Cardiac septum (tissue), 1 donor: ENCODE data around the gene MSX2. TPM values are rescaled to one million over a fixed set of nuclear protein-coding genes. Genes with fewer than 3 reads are reported as not detected.

Experiments used
- DNase-seq: peaks from one replicate; pipeline ENCODE4 v3.0.0-alpha.2; 2020; ENCODE audit warnings: low spot score
- intact Hi-C: fragments of 100-400 bp; cut with DNase I; formaldehyde crosslinking; loops from one replicate; pipeline ENCODE4 v1.14.0; 2022
- total RNA-seq: library from RNA; stranded (reverse); fragmentation: NEBNext Ultra II Directional; extraction: Animal tissue kit (Norgen Biotek cat#: 25700); gene quantifications from one replicate; pipeline ENCODE4 v1.2.1, GENCODE V29; 2021
- donor health status: DM: no; HTN: no; CAD: no.

Gene MSX2
- total RNA-seq, 1 donor from 2014 or later = 2.1 TPM

- DNase-seq = no peak
- intact Hi-C loops = no loop called here
These were observed 8.6 kb upstream of the MSX2 start for GRCh38 chr5:174715804-174716203.

GRCh38 chr5:174717826-174718455 is 6.4 kb upstream of the MSX2 start:
- DNase-seq = no peak
- intact Hi-C loops = no loop called here

- no peak for DNase-seq
- intact Hi-C loops = no loop called here
These were observed 5.3 kb upstream of the MSX2 start for GRCh38 chr5:174718880-174719610.

- no peak for DNase-seq
- intact Hi-C loops = no loop called here
These were observed 4.4 kb upstream of the MSX2 start for GRCh38 chr5:174719793-174720611.

DNA sequence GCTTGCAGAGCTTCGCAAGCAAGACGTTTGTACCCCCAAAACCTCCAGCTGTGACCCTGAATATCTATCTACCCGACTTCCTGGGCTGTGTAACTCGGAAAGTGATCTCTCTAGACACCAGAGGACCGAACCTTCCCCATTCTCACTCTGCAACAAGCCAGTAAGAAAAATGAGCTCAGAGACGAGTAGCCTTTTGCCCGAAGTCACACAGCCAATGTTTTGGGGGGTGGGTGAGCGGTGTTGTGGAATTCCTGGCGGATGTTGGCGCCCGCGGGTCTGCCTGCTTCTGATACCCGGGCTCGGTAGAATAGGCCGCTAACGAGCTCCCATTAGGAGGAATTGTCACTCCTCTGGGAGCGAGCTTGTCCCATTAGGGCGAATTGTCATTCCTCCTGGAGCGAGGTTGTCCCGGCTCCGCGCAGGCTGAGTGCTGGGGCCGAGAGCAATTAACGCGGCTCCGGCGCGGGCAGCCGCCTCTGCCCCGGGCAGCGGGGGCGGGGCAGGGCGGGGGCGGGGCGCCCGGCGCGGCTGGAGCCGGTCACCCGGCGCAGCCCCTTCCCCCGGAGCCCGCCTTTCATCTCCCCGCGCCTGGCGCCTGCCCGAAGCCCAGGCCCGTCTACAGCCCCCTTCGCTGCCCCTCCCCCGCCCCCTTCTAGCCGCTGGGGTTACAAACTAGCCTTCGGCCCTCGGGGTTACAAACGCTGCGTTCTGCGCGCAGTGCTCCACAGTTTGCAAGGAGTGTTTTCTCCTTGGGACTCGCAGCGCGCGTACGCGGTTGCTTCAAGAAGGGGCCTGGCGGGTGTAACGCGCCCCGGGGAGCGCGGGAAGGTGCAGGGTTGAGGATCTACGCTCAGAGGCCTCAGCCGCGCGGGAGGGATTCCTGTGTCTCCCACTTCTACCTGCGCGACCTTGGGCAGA is 3.5 kb upstream of the MSX2 start:
- intact Hi-C loops = no loop called here
- DNase-seq = no peak

DNA sequence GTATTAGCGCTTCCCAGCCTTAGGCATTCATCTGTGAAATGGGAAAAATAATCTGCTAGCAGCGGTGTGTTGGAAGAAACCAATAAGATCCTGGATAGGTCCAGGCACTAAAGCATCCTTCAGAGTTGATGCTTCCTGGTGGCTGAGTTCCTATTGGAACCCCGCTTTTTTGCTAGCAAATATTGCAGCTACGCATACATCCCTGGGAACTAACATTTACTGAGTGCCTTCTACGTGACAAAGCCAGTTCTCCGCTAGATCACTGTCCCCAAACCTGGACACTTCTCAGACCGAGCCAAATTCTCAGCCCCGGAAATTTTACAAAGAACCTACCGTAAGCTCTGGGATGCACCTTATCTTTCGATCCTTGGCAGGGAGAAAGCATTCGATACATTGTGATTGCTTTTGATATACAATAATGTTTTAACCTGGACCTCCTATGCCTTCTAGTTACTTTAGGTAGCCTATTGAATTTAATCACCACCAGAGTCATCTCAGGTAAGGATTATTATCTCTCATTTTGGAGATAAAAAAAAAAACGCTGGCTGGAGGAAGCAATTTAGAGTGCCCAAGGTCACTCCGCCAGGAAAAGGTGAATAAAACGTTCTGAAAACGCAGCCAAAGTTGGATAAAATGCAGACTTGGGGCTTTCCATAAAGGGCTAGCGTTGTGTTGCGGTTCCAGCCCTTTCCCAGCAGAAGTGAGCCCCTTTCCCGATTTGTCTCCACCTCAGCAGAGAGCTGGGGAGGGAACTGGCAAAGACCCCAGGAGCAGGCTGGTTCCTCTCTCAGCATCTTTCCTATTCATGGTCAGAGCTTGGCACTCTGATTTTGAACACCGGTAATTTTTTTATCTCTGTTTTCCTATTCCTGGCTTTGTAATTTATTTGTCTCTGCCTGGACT is 2.6 kb upstream of the MSX2 start:
- intact Hi-C loops = no loop called here
- DNase-seq = no peak

GRCh38 chr5:174722500-174722899 is 1.9 kb upstream of the MSX2 start:
- DNase-seq = no peak
- intact Hi-C loops = no loop called here

DNA sequence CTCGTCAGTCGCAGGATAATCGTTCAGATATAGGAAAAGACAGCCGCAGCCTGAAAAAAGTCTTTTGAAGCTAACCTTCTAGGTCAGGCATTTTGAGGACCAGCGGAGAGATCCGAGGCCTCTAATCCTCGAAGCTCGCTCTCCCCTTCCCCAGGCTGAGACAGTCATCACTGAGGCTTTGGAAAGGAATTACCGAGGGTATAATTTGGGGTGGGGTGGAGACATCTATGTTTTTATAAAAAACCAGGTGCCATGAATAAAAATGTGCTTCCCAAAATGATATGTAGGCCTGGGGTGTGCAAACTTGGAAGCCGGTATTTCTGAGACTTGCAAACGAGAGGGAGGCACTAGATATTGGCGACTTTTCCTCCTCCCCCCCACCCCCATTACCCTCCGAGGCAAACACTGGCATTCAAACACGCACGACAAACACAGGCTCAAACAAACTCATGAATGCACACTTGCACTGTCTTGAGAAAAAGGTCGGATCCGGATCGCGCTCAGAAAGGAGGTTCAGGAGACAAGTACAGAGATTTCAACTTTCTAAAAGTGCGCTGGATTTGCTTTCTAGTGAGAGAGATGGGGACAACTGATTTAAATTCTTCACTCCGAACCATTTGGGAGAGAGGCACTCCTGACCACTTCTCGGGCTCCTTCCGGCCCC is 935 bp upstream of the MSX2 start:
- intact Hi-C loops = no loop called here
- DNase-seq = no peak

GRCh38 chr5:174723979-174724483 is 351 bp upstream of the MSX2 start:
- no peak for DNase-seq
- intact Hi-C loops = no loop called here

DNA sequence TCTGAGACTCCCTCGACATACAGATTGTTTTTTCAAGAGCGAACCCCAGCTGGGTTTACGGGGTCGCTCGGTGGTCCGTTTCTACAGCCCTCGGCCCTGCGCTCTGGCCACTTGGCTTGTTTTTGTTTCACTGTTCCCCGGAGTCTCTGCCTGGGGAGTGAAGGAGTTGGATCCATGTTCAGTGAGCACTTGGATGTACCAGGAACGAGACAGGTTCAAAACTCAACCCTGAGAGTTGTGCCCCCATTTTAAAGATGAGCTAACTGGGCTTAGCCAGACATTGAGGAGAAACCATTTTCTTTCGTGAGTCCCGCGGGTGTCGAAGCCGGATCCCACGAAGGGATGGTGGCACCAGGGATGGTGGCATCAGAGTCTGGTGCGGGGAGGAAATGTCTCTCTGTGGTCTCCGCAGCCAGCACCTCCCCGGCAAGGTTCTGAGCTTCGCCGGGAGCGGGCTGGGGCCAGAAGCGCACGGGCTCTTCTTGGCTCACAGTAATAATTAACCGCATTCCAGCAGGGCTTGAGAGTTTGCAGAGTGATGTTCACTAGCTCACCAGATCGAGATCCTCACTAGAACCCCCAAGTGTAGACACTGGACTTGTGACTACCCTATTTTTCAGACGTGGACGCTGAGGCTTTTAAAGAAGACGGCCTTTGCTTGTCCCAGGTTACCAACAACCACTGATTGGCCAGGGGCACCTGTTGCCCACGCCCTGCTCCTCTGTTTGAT is 1.0 kb downstream of the MSX2 start:
- no peak for DNase-seq
- intact Hi-C loops = no loop called here

DNA sequence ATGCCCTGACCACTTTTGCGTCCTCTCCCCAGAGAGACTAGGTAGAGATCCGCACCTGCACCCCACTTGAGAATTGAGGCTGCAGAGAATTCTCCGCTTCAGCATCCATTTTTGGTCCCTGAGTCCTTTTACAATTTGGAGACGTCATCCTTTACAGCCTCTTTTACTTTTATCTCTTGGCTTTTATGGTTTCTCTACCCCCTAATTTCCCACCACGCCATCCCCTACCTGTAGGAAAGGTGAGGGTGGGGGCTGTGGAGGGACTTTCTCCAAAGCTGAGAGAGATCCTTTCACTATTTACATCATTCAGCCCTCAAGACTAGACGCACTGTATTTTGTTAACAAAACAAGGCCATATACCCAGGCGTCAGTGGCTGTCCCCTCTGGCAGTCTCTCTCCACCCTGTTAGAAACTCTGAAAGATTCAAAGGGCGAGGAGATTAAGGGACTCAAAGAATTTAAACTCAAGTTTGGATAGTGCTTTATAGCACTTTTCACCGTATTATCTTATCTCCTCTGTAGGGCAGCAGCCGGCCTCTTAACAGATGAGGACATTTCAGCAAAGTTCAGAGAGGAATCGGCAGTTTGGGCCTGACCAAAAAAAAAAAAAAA is 1.7 kb downstream of the MSX2 start:
- intact Hi-C loops = no loop called here
- no peak for DNase-seq

DNA sequence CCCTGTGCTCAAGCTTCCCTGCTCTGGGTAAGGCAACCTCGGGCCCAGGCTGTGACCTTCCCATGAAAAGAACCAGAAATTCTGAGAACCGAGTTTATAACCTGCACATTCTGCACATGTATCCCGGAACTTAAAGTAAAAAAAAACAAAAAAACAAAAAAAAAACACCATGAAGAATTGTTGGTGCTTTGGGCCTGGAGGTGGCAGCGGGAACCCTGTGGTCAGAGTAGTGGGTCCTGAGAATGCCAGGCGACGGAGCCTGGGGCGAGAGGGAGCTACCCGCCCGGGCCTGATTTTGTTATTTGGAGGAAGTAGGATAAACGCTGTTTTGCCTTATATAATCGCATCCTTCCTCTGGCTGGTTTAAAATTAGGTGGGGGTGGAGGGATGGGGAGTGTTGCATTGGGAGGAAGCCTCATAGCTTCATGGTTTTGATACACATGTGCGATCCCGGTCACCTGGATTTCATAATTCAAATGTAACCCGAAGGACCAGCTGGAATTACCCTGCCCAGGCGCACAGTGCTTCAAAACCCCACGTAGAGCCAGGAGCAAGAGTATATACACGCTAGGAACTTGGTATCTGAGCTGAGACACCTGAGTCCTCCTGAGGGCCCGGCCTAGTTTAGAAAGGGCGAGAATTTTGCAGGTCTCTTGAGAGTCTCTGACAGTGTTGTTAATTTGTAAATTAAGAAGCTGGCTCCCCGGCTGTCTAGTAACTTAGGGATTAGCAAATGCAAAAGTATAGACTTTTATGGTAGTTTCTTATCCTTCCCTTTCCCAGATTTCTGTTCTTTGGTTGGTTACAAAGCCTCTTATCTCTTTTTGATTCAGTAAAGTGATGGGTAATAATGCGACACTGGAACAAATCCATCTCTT is 2.8 kb downstream of the MSX2 start:
- DNase-seq = no peak
- intact Hi-C loops = no loop called here

DNA sequence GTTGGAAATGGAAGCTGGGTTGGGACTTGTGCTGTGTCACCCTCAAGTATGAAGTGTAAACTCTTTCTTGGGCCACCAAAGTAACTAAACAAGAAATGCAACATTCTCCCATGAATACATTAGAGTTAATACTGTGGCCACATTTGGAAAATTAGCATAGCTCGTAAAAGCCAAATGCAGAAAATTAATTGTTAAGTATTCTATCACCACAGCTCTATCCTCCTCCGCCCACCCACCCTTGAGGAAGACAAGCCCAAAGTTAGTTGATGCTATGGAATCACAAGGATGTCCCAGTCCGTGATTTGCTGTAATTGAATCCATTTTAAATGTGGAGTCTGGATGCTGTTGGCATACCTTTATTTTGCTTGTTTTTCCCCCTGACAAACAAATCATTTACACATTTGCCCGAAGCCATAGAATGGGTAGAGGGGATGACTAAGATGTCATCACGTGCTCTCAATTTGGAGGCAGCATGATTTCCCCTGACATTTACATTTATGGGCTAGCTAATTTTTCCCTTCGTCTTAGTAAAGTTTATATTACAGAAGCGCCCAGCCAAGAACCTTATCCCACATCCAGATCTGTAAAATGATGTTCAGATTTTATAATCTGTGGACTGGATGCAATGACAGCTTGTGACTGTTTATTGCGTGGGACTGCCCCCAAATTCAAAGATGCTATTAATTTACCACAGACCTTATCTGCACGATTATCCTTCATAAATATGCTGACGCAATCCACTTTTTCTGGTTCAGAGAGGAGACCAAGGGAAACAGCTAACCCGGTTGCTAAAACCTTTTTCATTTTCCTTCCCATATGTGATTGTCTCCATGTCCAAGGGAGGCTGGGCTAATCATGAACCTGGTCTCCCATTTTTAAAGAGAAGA is 3.7 kb downstream of the MSX2 start:
- DNase-seq = no peak

DNA sequence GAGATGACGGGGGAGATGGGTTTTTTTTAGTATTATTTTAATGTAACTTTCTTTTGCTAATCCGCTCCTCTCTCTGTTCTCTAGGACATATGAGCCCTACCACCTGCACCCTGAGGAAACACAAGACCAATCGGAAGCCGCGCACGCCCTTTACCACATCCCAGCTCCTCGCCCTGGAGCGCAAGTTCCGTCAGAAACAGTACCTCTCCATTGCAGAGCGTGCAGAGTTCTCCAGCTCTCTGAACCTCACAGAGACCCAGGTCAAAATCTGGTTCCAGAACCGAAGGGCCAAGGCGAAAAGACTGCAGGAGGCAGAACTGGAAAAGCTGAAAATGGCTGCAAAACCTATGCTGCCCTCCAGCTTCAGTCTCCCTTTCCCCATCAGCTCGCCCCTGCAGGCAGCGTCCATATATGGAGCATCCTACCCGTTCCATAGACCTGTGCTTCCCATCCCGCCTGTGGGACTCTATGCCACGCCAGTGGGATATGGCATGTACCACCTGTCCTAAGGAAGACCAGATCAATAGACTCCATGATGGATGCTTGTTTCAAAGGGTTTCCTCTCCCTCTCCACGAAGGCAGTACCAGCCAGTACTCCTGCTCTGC is 4.8 kb downstream of the MSX2 start:
- DNase-seq = no peak
- intact Hi-C loops = no loop called here

More for the DNA sequence above, 3.7 kb downstream of the MSX2 start:
- intact Hi-C loops = no loop called here
